Peyer's patch (tissue), 4 donors: ENCODE data around the gene DENND4B. TPM values are rescaled to one million over a fixed set of nuclear protein-coding genes. Genes with fewer than 3 reads are reported as not detected.
A peak's percentile ranks its signal among the peaks of the same experiment; 100 is the strongest.

Source experiments
- DNase-seq, 3 donors: peaks; one replicate each; pipeline ENCODE4 v3.0.0-alpha.2; 2017 to 2019
- H3K27ac ChIP-seq, 4 donors: fragments of 200-600 bp; sonication (generic); one replicate each; pipeline ENCODE4 v1.5.1; 2016 to 2019
- H3K27me3 ChIP-seq, 2 donors: fragments of 200-600 bp; sonication (generic); one replicate each; pipeline ENCODE4 v1.5.1; 2019
- H3K36me3 ChIP-seq, 3 donors: fragments of 200-600 bp; sonication (generic); one replicate each; pipeline ENCODE4 v1.5.1; 2016 to 2019
- H3K4me1 ChIP-seq, 4 donors: fragments of 200-600 bp; sonication (generic); one replicate each; pipeline ENCODE4 v1.5.1; 2016 to 2019
- H3K4me3 ChIP-seq, 4 donors: fragments of 200-600 bp; sonication (generic); 1 replicate in 3 of 4; 2 replicates in 1 of 4; pipeline ENCODE4 v1.5.1; 2016 to 2019; ENCODE audit warnings: mild to moderate bottlenecking in 1 of 4
- H3K9me3 ChIP-seq, 4 donors: fragments of 200-600 bp; sonication (generic); one replicate each; pipeline ENCODE4 v1.5.1; 2016 to 2019; ENCODE audit warnings: mild to moderate bottlenecking in 1 of 4
- POLR2A ChIP-seq, 2 donors: fragments of 450-650 bp; IDR thresholded peaks; one replicate each; pipeline ENCODE4 v1.5.1; 2017; ENCODE audit warnings: antibody characterized with exemption in 2 of 2, mild to moderate bottlenecking in 2 of 2, moderate library complexity in 2 of 2
- total RNA-seq, 4 donors: library from RNA; depleted of rRNA; stranded (reverse); fragments of >200 nt; gene quantifications; one replicate each; pipeline ENCODE4 v1.1.0, GENCODE V29; 2016
- TF ChIP-seq, protein P1 (sequence below), 6 experiments: fragments of 450-650 bp in 4 of 6; fragments of 200-600 bp in 2 of 6; sonication (generic) in 1 of 6; IDR thresholded peaks; one replicate each; pipeline ENCODE4 v1.5.1; 2017 to 2019; ENCODE audit warnings: antibody characterized with exemption in 6 of 6, mild to moderate bottlenecking in 3 of 6, moderate library complexity in 1 of 6

DENND4B gene
- total RNA-seq, 4 donors from 2014 or later: 48.2 to 130 (median 91.6) TPM

DNA sequence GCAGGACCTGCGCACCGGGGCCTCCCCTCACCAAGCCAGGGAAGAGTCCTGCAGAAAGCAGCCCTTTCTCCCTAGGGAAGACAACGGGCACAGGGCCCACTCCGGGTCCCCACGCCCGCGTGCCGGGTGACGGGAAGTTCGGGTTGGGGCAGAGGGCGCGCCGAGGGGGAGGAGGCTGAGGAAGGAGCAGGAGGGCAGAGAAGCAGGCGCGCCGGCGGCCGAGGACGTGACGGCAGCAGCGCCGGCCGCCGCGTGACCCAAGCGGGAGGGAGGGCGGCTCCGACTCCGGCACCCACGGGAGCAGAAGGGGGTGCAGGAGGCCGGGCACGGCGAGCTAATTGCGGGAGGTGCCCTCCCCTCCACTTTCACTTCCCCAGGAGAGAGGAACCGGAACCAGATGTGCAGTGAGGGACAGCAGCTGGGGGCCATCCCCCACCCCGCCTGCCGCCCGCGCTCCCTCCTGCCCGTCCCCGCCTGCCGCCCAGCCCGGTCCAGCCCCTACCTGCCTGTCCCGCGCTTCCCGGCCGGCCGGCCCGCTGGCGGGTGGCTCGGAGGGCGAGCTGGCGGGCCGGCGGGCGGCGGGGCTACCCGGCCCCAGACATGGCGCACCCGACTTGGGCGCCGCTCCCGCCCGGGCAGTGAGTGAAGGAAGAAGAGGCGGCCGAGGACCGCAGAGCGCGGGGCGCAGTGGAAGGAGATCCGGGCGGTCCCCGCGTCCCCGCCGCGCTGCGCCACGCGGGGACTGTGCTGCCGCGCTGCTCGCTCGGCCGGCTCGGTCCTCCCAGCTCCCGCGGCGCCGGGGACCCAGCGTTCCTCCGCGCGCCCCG, 510 bp downstream of the DENND4B start:
- peaks cover 0 to 21% (median 8%) of the 10 kb centered on the region in 4 donors for H3K4me1 ChIP-seq
- DNase-seq: peak; percentile 91 to 96 (median 92)
- peak overlapping the region; percentile 97 to 100 (median 99) for H3K27ac ChIP-seq
- no peaks in the 10 kb centered on the region for H3K9me3 ChIP-seq
- H3K4me3 ChIP-seq: peak overlapping the region; percentile 89 to 99 (median 98)
- H3K27me3 ChIP-seq: no peaks in the 10 kb centered on the region
- TF ChIP-seq, protein P1, sequence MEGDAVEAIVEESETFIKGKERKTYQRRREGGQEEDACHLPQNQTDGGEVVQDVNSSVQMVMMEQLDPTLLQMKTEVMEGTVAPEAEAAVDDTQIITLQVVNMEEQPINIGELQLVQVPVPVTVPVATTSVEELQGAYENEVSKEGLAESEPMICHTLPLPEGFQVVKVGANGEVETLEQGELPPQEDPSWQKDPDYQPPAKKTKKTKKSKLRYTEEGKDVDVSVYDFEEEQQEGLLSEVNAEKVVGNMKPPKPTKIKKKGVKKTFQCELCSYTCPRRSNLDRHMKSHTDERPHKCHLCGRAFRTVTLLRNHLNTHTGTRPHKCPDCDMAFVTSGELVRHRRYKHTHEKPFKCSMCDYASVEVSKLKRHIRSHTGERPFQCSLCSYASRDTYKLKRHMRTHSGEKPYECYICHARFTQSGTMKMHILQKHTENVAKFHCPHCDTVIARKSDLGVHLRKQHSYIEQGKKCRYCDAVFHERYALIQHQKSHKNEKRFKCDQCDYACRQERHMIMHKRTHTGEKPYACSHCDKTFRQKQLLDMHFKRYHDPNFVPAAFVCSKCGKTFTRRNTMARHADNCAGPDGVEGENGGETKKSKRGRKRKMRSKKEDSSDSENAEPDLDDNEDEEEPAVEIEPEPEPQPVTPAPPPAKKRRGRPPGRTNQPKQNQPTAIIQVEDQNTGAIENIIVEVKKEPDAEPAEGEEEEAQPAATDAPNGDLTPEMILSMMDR (IDR thresholded peaks at IDR 0.05): no peak
- peak; percentile 59 to 68 for TF ChIP-seq POLR2A (IDR thresholded peaks at IDR 0.05)
- H3K36me3 ChIP-seq: peaks cover 0 to 62% (median 0%) of the 10 kb centered on the region in 3 donors

DNA sequence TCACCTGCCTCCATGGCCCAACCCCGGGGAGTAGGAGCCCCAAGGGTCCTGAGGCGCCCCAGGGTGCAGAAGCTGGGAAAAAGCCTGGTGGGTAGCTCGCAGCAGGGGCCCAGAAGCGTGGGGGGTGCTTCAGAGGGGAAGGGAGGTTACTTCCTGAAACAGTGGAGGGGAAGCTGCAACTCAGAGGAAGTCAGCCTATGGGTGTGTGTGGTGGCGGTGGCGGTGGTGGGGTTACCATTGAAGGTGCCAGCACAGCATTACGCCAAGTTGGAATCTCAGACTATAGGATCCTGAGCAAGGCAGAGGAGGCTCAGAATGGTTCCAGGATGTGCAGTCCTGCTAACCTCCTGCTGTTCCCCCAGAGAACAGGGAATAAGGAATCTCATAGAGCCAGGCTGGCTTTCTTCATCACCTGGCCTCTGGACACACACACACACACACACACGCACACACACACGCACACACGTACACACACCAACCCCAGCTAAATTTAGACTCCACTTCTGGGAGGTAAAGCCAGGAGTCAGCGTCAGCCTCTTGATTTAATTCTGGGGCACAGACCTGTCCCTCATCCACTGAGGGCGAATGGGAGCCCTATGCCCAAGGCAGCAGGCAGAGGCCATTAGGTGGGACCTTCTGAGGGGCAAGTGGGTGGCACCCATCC, 1.3 kb downstream of the DENND4B start:
- peaks cover 0 to 21% (median 8%) of the 10 kb centered on the region in 4 donors for H3K4me1 ChIP-seq
- TF ChIP-seq POLR2A (IDR thresholded peaks at IDR 0.05): no peak
- TF ChIP-seq, protein P1 (IDR thresholded peaks at IDR 0.05): no peak
- H3K36me3 ChIP-seq: peaks cover 0 to 62% (median 0%) of the 10 kb centered on the region in 3 donors
- H3K4me3 ChIP-seq: peak overlapping the region; percentile 89 to 99 (median 98)
- DNase-seq: peak; percentile 63 to 89 (median 84)
- no peaks in the 10 kb centered on the region for H3K27me3 ChIP-seq
- H3K9me3 ChIP-seq: no peaks in the 10 kb centered on the region
- peak overlapping the region; percentile 97 to 100 (median 99) for H3K27ac ChIP-seq

GRCh38 chr1:153944827-153945117, 1.7 kb downstream of the DENND4B start:
- H3K4me3 ChIP-seq: peak overlapping the region; percentile 89 to 99 (median 98)
- no peak for TF ChIP-seq POLR2A (IDR thresholded peaks at IDR 0.05)
- TF ChIP-seq, protein P1 (IDR thresholded peaks at IDR 0.05): no peak
- peaks cover 0 to 21% (median 8%) of the 10 kb centered on the region in 4 donors for H3K4me1 ChIP-seq
- H3K9me3 ChIP-seq: no peaks in the 10 kb centered on the region
- peaks cover 0 to 62% (median 0%) of the 10 kb centered on the region in 3 donors for H3K36me3 ChIP-seq
- peak overlapping the region; percentile 97 to 100 (median 99) for H3K27ac ChIP-seq
- H3K27me3 ChIP-seq: no peaks in the 10 kb centered on the region
- DNase-seq: no peak

DNA sequence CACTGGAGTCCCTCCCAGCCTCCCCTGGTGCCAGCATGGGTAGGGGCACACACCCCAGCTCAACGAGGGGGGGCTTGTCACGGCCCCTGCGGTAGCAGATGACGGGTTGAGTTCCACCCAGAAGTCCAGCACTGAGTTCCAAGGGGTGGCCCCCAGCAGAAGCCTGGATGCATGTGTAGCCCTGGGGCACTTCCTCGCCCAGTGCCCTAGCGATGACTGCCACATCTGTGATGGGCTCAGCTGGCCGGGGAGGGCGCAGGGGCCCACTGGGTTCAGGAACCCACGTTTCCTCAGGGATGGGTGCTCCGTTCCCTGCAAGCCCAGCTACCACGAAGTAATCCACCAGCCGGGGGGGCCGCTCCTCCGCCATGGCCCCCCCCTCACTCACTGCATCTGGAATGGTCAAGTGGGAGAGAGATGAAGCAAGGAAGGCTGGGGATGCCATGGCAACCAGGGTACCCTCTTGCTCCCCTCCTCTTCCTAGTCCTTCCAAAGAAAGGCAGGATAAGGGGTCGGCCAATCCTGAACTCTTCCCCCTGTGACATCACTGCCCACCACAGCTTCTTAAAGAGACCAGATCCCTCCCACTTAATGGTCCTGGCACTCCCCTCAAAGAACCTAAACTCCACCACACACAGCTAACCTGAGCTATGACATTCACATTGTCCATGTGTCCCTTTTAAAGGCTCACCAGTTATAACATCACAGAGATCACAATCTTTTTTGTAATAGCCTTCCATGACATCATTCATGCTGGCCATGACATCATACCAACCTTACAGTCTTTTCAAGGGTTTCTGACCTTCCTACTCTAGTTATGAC, 2.3 kb downstream of the DENND4B start:
- peak overlapping the region; percentile 97 to 100 (median 99) for H3K27ac ChIP-seq
- no peaks in the 10 kb centered on the region for H3K27me3 ChIP-seq
- H3K9me3 ChIP-seq: no peaks in the 10 kb centered on the region
- peak in 1 of 3 donors; percentile 39 for DNase-seq
- H3K4me1 ChIP-seq: peaks cover 0 to 21% (median 8%) of the 10 kb centered on the region in 4 donors
- peak overlapping the region in 2 of 4 donors; percentile 89 to 99 for H3K4me3 ChIP-seq
- peaks cover 0 to 62% (median 0%) of the 10 kb centered on the region in 3 donors for H3K36me3 ChIP-seq
- TF ChIP-seq POLR2A (IDR thresholded peaks at IDR 0.05): no peak
- TF ChIP-seq, protein P1 (IDR thresholded peaks at IDR 0.05): no peak
